AG10803 (cell line): ENCODE data around the gene DRC1.
A peak's percentile ranks its signal among the peaks of the same experiment; 100 is the strongest.
"Not testable (repeated sequence)": the region's sequence is repeated elsewhere in the genome, so short reads cannot be mapped to it uniquely, and the experiment has no call there.

ENCODE experiments used
- DNase-seq: peaks from one replicate; pipeline ENCODE4 v3.0.0; 2010; ENCODE audit warnings: low read depth
- H3K4me3 ChIP-seq: 2 replicates; pipeline ENCODE4 v1.5.1; 2011; ENCODE audit warnings: mild to moderate bottlenecking, low read length, control low read depth
- CTCF ChIP-seq: conservative IDR thresholded peaks from 2 replicates; pipeline ENCODE4 v1.5.1; 2011; ENCODE audit warnings: mild to moderate bottlenecking, low read length, control low read depth, inconsistent platforms

DRC1 gene

DNA sequence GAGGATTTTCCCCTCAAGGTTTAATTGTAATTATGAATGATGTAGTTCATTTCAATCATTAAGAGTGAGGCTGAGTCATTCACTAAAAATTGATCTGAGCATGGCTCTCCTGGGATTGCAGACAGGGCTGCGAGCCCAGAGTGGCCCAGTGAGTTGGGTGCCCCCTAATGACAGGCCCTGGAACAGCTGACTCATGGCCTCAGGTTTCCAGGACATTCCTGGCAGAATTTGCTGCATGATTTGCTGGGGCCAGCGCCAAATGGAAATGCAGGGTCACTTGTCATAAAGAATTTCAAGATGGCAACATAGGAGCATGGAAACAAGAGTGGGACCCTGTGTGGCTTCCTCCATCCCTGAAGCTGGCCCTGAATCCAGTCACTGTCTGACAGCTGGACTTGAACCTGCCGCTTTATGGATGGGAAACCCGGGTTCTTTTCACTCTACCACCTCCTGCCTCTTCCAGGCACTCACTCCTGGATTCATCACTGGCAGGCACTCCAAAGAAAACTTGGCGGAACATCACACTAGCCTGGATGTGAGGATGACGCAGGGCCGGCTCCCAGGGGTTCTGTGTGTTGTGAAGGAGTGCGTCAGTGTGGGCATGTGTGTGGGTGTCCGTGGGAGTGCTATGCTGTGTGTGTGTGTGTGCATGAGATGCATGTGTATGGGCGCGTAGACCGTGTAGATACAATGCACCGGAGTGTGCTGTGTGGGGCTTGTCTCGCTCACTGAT lies 61.0 kb downstream of the DRC1 start:
- TF ChIP-seq CTCF = peak; percentile 60
- peak; percentile 59 for DNase-seq
- no peak overlapping the region for H3K4me3 ChIP-seq

- no peak for TF ChIP-seq CTCF
- DNase-seq = no peak
- no peak overlapping the region for H3K4me3 ChIP-seq
These were observed 61.8 kb downstream of the DRC1 start for GRCh38 chr2:26463244-26464192.

DNA sequence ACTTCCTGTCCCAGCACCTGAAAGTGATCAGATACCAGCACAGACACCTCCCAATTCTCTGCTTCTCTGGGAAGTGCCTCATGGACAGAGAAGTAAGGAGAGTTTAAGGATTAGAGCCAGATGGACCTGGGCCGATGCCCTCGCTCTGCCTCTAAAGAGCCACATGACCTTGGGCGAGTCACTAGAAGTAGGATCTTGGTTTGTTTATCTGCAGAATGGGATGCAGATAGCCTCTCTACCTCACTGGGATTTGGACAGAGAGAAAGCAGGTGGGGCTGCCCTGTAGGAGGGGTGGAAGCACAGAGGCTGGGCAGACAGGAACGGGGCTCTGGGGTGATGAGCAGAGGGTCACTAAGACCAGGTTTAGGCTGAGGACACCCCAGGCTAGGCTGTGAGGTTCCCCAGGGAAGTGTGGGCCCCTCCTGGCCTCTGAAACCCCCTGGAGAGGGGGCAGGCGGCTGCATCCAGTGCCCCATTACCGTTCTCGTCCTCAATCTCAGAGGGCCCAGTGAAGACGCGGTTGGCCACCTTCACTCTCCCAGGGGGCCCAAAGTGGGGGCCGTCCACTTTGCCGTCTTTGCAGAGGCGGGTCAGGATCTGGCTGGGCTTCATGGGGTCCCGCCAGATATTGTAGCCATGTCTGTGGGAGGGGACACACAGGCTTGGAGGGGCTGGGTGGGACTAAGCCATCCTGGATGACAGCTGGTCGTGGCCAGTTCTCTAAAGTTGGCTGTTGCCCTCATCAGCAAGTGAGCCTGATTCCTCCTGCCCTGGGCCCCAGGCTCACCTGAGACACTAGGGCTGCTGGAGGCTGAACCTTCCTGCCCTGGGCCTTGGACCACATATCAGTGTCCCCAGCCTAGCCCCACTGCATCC lies 62.9 kb downstream of the DRC1 start:
- no peak for TF ChIP-seq CTCF
- H3K4me3 ChIP-seq = no peak overlapping the region
- DNase-seq = no peak

DNA sequence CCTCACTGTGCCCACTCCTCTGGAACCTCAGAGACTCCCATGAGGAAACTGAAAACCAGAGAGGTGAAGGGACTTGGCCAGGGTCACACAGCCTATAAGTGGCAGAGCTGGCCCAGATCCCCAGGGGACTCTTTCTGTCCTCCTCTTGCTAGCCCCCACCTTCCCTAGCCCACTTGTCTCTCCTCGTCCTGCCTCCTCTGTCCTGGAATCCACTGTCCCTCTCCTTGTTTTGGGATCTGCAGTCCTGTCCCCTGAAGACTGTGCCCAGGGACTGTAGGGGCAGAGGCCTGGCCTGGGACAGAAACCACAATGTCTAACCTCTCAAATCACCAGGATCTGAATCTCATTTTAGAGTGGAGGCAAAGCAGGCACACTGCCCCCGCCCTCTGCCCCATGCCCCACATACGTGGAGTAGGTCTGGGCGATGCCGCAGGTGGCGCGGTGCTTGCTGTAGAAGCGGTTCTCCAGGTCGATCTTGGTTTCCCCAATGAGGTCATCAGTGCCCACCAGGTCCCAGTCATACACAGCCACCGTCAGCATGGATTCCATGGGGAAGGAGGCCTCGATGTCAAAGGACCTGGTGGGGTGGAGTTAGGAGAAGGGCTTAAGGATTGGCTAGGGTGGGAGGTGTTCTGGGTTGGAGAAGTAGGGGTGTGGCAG lies 63.7 kb downstream of the DRC1 start:
- no peak for TF ChIP-seq CTCF
- H3K4me3 ChIP-seq = no peak overlapping the region
- DNase-seq = no peak

- no peak for TF ChIP-seq CTCF
- no peak for DNase-seq
- H3K4me3 ChIP-seq = no peak overlapping the region
These were observed 64.3 kb downstream of the DRC1 start for GRCh38 chr2:26465981-26466471.

- no peak overlapping the region for H3K4me3 ChIP-seq
- TF ChIP-seq CTCF = no peak
- no peak for DNase-seq
These were observed 65.1 kb downstream of the DRC1 start for GRCh38 chr2:26466662-26467310.

DNA sequence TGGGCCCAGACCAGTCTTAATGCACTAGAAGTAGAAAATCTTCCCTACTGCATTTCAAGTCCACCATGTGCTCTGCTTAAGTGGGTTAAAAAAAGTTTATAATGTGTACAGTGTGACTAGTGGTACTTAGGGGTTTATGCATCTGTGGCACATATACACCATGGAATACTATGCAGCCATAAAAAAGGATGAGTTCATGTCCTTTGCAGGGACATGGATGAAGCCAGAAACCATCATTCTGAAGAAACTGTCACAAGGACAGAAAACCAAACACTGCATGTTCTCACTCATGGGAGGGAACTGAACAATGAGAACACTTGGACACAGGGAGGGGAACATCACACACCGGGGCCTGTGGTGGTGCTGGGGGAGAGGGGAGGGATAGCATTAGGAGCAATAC lies 66.8 kb downstream of the DRC1 start:
- DNase-seq = not testable (repeated sequence)

More for the DNA sequence above, 66.8 kb downstream of the DRC1 start:
- not testable (repeated sequence) for H3K4me3 ChIP-seq
